Neural progenitor cell (in vitro differentiated cells): ENCODE measurements around the gene FGF21. TPM values are rescaled to one million over a fixed set of nuclear protein-coding genes. Genes with fewer than 3 reads are reported as not detected.
A peak's percentile ranks its signal among the peaks of the same experiment; 100 is the strongest.

Experiments used
- DNase-seq: peaks from one replicate; pipeline ENCODE4 v3.0.0-alpha.2; 2016; ENCODE audit warnings: low spot score
- H2AFZ ChIP-seq: fragments of 200-600 bp; sonication (generic); replicated peaks from 2 replicates; pipeline ENCODE4 v1.6.1; 2016; ENCODE audit warnings: antibody characterized with exemption
- H3F3A ChIP-seq: fragments of 200-600 bp; sonication (generic); 2 replicates; pipeline ENCODE4 v1.6.1; 2016; ENCODE audit warnings: antibody characterized with exemption, low read depth
- H3K27ac ChIP-seq: fragments of 200-600 bp; sonication (generic); 2 replicates; pipeline ENCODE4 v1.5.1; 2016; ENCODE audit warnings: mild to moderate bottlenecking
- H3K27me3 ChIP-seq: fragments of 200-600 bp; sonication (generic); 2 replicates; pipeline ENCODE4 v1.6.1; 2016; ENCODE audit warnings: mild to moderate bottlenecking, moderate library complexity
- H3K36me3 ChIP-seq: fragments of 200-600 bp; sonication (generic); 2 replicates; pipeline ENCODE4 v1.5.1; 2016
- H3K4me1 ChIP-seq: fragments of 200-600 bp; sonication (generic); 2 replicates; pipeline ENCODE4 v1.6.1; 2016; ENCODE audit warnings: mixed run types
- H3K4me2 ChIP-seq: fragments of 200-600 bp; sonication (generic); 2 replicates; pipeline ENCODE4 v1.6.1; 2016
- H3K4me3 ChIP-seq: fragments of 200-600 bp; sonication (generic); 2 replicates; pipeline ENCODE4 v1.5.1; 2016
- H3K79me2 ChIP-seq: fragments of 200-600 bp; sonication (generic); 2 replicates; pipeline ENCODE4 v1.6.1; 2016; ENCODE audit warnings: low read depth
- H3K9ac ChIP-seq: fragments of 200-600 bp; sonication (generic); 2 replicates; pipeline ENCODE4 v1.6.1; 2016
- H3K9me3 ChIP-seq: fragments of 200-600 bp; sonication (generic); 2 replicates; pipeline ENCODE4 v1.5.1; 2016; ENCODE audit warnings: low read depth
- H4K20me1 ChIP-seq: fragments of 200-600 bp; sonication (generic); 2 replicates; pipeline ENCODE4 v1.6.1; 2016; ENCODE audit warnings: low read depth
- H3K27ac Mint-ChIP-seq: 3 replicates; pipeline ENCODE4 v1.8.0; 2021; ENCODE audit warnings: mixed read lengths
- H3K27me3 Mint-ChIP-seq: 2 replicates; pipeline ENCODE4 v1.8.0; 2022; ENCODE audit warnings: low read depth, mild to moderate bottlenecking, inconsistent platforms, moderate library complexity, mixed read lengths; ENCODE audit not compliant: insufficient read depth
- H3K36me3 Mint-ChIP-seq: 3 replicates; pipeline ENCODE4 v1.8.0; 2021; ENCODE audit warnings: mixed read lengths
- H3K4me1 Mint-ChIP-seq: 3 replicates; pipeline ENCODE4 v1.8.0; 2021; ENCODE audit warnings: mixed read lengths
- H3K4me3 Mint-ChIP-seq: 3 replicates; pipeline ENCODE4 v1.8.0; 2021; ENCODE audit warnings: mild to moderate bottlenecking, moderate library complexity, mixed read lengths
- H3K9me3 Mint-ChIP-seq: 3 replicates; pipeline ENCODE4 v1.8.0; 2020; ENCODE audit warnings: mixed read lengths
- CTCF ChIP-seq: fragments of 200-600 bp; sonication (generic); IDR thresholded peaks from 2 replicates; pipeline ENCODE4 v1.5.1; 2017; ENCODE audit warnings: antibody characterized with exemption, mild to moderate bottlenecking
- EZH2 ChIP-seq: fragments of 200-600 bp; sonication (generic); IDR thresholded peaks from 2 replicates; pipeline ENCODE4 v1.6.1; 2017; ENCODE audit warnings: antibody characterized with exemption, mild to moderate bottlenecking, moderate library complexity
- EZH2phosphoT487 ChIP-seq: fragments of 200-600 bp; sonication (generic); IDR thresholded peaks from 2 replicates; pipeline ENCODE4 v1.6.1; 2017; ENCODE audit warnings: antibody characterized with exemption
- total RNA-seq: library from RNA; depleted of rRNA; stranded (reverse); fragments of >200 nt; gene quantifications from 2 replicates; pipeline ENCODE4 v1.2.3, GENCODE V29; 2015; ENCODE audit warnings: low replicate concordance

The FGF21 gene
- total RNA-seq, 1 donor from 2014 or later, result not detected

DNA sequence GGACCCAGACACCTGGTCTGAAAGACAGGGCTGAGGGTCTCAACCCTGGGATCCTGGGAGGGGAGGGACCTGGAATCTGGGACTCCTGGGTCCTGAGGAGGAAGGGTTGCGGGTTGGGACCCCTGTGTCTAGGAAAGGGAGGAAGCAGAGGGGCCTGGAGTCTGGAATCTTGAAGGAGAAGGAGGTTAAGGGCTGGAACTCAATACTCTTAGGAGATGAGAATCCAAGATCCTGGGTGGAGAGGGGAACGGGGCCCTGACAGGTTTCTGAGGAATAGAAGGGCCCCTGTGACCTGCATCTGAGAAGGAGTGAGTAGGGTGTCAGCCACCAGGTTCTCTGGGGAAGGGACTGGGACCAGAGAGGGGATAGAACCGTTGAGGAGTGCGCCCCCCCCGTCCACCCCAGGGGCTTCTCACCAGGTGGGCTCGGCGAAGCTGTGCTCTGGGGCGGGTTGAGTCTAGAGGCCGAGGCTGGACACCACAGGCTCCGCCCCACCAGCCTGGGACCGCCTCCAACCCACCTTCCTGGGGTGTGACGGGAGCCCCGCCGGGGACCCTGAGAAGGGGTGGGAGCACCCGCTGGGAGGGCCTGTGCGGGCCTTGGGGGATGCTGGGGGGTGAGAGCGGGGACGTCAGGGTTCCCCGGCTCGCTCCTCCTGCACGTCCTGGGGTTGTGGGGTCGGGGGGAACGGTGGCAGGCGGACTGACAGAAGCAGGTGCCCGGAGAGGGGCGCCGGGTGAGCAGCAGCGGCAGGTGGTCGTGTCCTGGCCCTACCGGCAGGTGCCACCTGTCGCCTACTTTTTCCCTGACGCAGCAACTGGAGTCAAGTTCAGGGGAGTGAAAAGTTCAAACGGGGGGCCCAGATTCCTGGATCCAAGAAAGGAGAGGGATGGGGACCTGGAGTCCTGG is 35.8 kb upstream of the FGF21 start, which contains the start of gene MAMSTR:
Gene MAMSTR (minus strand): TSS at position 463 of the 909 bp plus-strand sequence. CDS start 694 bp downstream, outside the sequence.
- DNase-seq, result no peak
- Histone ChIP-seq H3K9ac (no peak within 1 kb of the TSS), H3K9me3 (no peaks in the 10 kb centered on the region), H3K4me2 (peak within 1 kb of the TSS; percentile 61), H3K4me1 (peaks cover 13% of the 10 kb centered on the region), H4K20me1 (no peaks in the 10 kb centered on the region), H3K36me3 (no peaks in the 10 kb centered on the region), H3K27me3 (no peaks in the 10 kb centered on the region), H3K27ac (no peak within 1 kb of the TSS), H3K79me2 (no peaks in the 10 kb centered on the region), H2AFZ (no peak within 1 kb of the TSS), H3K4me3 (peak within 1 kb of the TSS; percentile 62), H3F3A (peaks cover 26% of the 10 kb centered on the region)
- H3K4me1 Mint-ChIP-seq, result peaks cover 56% of the 10 kb centered on the region
- no peaks in the 10 kb centered on the region for H3K9me3 Mint-ChIP-seq
- peak within 1 kb of the TSS; percentile 99 for H3K27ac Mint-ChIP-seq
- H3K36me3 Mint-ChIP-seq, result no peaks in the 10 kb centered on the region
- H3K27me3 Mint-ChIP-seq, result peaks cover 11% of the 10 kb centered on the region
- TF ChIP-seq CTCF (no peak), EZH2 (no peak), EZH2phosphoT487 (no peak)
- H3K4me3 Mint-ChIP-seq, result peak within 1 kb of the TSS; percentile 97

GRCh38 chr19:48720251-48720612 is 35.1 kb upstream of the FGF21 start:
- Histone ChIP-seq H3F3A (peaks cover 22% of the 10 kb centered on the region), H3K4me2 (peak overlapping the region; percentile 61), H3K27ac (no peak overlapping the region), H3K9ac (no peak overlapping the region), H3K27me3 (no peaks in the 10 kb centered on the region), H3K79me2 (no peaks in the 10 kb centered on the region), H4K20me1 (no peaks in the 10 kb centered on the region), H3K36me3 (no peaks in the 10 kb centered on the region), H3K4me1 (peaks cover 13% of the 10 kb centered on the region), H2AFZ (no peak overlapping the region), H3K9me3 (no peaks in the 10 kb centered on the region), H3K4me3 (peak overlapping the region; percentile 62)
- Mint-ChIP-seq H3K27ac (peak overlapping the region; percentile 99), H3K4me1 (peaks cover 55% of the 10 kb centered on the region), H3K27me3 (peaks cover 14% of the 10 kb centered on the region), H3K36me3 (no peaks in the 10 kb centered on the region), H3K4me3 (peak overlapping the region; percentile 97), H3K9me3 (no peaks in the 10 kb centered on the region)
- no peak for TF ChIP-seq EZH2phosphoT487
- no peak for TF ChIP-seq CTCF
- TF ChIP-seq EZH2, result no peak
- no peak for DNase-seq

- Mint-ChIP-seq H3K27me3 (peaks cover 14% of the 10 kb centered on the region), H3K27ac (peak overlapping the region; percentile 99), H3K4me3 (peak overlapping the region; percentile 97), H3K4me1 (peaks cover 55% of the 10 kb centered on the region), H3K9me3 (no peaks in the 10 kb centered on the region), H3K36me3 (no peaks in the 10 kb centered on the region)
- no peaks in the 10 kb centered on the region for H3K36me3 ChIP-seq
- DNase-seq, result peak; percentile 100
- no peaks in the 10 kb centered on the region for H3K9me3 ChIP-seq
- no peaks in the 10 kb centered on the region for H4K20me1 ChIP-seq
- H3K9ac ChIP-seq, result no peak overlapping the region
- no peak overlapping the region for H3K27ac ChIP-seq
- peak overlapping the region; percentile 61 for H3K4me2 ChIP-seq
- peak overlapping the region; percentile 74 for H2AFZ ChIP-seq
- no peaks in the 10 kb centered on the region for H3K27me3 ChIP-seq
- H3K4me3 ChIP-seq, result peak overlapping the region; percentile 62
- H3K4me1 ChIP-seq, result peaks cover 13% of the 10 kb centered on the region
- peaks cover 17% of the 10 kb centered on the region for H3F3A ChIP-seq
- H3K79me2 ChIP-seq, result no peaks in the 10 kb centered on the region
- TF ChIP-seq EZH2phosphoT487 (no peak), EZH2 (no peak), CTCF (no peak)
Observed at GRCh38 chr19:48720613-48721296, 34.6 kb upstream of the FGF21 start.
